AG09309 (cell line): ENCODE measurements around the gene GLG1.
A peak's percentile ranks its signal among the peaks of the same experiment; 100 is the strongest.
"Not testable (repeated sequence)": the region's sequence is repeated elsewhere in the genome, so short reads cannot be mapped to it uniquely, and the experiment has no call there.

Experiments
- DNase-seq: peaks from one replicate; pipeline ENCODE4 v3.0.0-alpha.2; 2010; ENCODE audit warnings: low read depth
- H3K4me3 ChIP-seq: 2 replicates; pipeline ENCODE4 v1.5.1; 2011; ENCODE audit warnings: mild to moderate bottlenecking, low read depth, low read length, moderate library complexity; ENCODE audit not compliant: control insufficient read depth
- TF ChIP-seq, protein P1 (sequence below): IDR thresholded peaks from 2 replicates; pipeline ENCODE4 v1.5.1; 2011; ENCODE audit warnings: mild to moderate bottlenecking, low read depth, low read length, inconsistent platforms; ENCODE audit not compliant: insufficient read depth, control insufficient read depth; ENCODE audit errors: missing control alignments

Gene GLG1

DNA sequence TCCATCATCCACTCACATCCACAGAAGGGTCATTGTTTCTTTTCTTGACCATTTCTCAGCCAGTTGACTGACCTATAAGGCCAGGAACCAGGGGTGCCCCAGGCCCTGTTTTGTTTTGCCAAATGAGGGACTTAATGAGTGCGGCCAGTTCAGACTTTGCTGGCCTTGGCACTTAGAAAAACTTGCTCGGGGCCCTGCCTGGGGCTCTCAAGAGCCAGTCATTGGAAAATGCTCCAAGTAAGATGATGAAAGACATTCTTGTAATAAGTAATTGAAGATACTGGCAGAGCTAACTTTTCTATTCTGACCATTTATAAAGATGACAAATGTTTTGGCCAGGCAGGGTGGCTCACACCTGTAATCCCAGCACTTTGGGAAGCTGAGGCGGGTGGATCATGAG is 156.7 kb downstream of the GLG1 start:
- no peak overlapping the region for H3K4me3 ChIP-seq
- TF ChIP-seq, protein P1, sequence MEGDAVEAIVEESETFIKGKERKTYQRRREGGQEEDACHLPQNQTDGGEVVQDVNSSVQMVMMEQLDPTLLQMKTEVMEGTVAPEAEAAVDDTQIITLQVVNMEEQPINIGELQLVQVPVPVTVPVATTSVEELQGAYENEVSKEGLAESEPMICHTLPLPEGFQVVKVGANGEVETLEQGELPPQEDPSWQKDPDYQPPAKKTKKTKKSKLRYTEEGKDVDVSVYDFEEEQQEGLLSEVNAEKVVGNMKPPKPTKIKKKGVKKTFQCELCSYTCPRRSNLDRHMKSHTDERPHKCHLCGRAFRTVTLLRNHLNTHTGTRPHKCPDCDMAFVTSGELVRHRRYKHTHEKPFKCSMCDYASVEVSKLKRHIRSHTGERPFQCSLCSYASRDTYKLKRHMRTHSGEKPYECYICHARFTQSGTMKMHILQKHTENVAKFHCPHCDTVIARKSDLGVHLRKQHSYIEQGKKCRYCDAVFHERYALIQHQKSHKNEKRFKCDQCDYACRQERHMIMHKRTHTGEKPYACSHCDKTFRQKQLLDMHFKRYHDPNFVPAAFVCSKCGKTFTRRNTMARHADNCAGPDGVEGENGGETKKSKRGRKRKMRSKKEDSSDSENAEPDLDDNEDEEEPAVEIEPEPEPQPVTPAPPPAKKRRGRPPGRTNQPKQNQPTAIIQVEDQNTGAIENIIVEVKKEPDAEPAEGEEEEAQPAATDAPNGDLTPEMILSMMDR = no peak
- DNase-seq = no peak

GRCh38 chr16:74449470-74449869 is 157.4 kb downstream of the GLG1 start:
- H3K4me3 ChIP-seq = no peak overlapping the region
- DNase-seq = no peak
- TF ChIP-seq, protein P1 = peak; percentile 28

- TF ChIP-seq, protein P1 = no peak
- peak; percentile 83 for DNase-seq
- no peak overlapping the region for H3K4me3 ChIP-seq
Measured at GRCh38 chr16:74448990-74449389, 157.9 kb downstream of the GLG1 start.

GRCh38 chr16:74447578-74447977 is 159.3 kb downstream of the GLG1 start:
- no peak overlapping the region for H3K4me3 ChIP-seq
- DNase-seq = no peak
- TF ChIP-seq, protein P1 = no peak

- TF ChIP-seq, protein P1 = no peak
- DNase-seq = no peak
- H3K4me3 ChIP-seq = no peak overlapping the region
Measured at GRCh38 chr16:74446866-74447265, 160.0 kb downstream of the GLG1 start.

DNA sequence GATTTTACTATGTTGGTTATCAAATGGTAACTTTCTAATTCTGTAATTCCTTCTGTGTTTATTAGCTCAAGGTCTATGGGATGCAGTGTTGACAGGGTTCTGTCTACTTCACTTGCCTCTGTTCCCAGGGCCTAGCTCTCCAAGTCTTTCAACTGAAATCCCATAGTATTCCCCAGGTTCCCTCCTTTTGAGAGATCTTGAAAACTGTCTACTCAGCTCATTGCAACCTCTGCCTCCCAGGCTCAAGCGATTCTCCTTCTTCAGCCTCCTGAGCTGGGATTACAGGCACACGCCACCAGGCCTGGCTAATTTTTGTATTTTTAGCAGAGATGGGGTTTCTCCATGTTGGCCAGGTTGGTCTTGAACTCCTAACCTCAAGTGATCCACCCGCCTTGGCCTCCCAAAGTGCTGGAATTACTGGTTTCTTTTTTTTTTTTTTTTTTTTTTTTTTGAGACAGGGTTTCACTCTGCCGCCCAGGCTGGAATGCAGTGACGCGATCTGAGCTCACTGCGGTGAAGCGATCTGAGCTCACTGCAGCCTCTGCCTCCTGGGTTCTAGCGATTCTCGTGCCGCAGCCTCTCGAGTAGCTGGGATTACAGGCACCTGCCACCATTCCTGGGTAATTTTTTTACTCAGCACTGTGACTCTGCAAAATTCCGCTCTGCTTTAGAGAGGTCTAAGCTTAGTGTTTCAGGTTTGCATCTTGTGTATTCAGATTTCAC is 163.1 kb downstream of the GLG1 start:
- DNase-seq, H3K4me3 ChIP-seq: not testable (repeated sequence)

- no peak for DNase-seq
- H3K4me3 ChIP-seq = no peak overlapping the region
- TF ChIP-seq, protein P1 = no peak
Measured at GRCh38 chr16:74439685-74440084, 167.2 kb downstream of the GLG1 start.
